Chondrocyte (in vitro differentiated cells): ENCODE results near the gene UBQLN3. TPM values are rescaled to one million over a fixed set of nuclear protein-coding genes. Genes with fewer than 3 reads are reported as not detected.

Experiments
- DNase-seq: peaks from one replicate; pipeline ENCODE4 v3.0.0; 2021; ENCODE audit warnings: mixed read lengths, low spot score
- H3K27ac Mint-ChIP-seq: one replicate; pipeline ENCODE4 v1.8.0; 2021; ENCODE audit warnings: mild to moderate bottlenecking, moderate library complexity, mixed read lengths; ENCODE audit not compliant: unreplicated experiment
- H3K27me3 Mint-ChIP-seq: 2 replicates; pipeline ENCODE4 v1.8.0; 2021; ENCODE audit warnings: low read depth, mixed read lengths
- H3K36me3 Mint-ChIP-seq: 2 replicates; pipeline ENCODE4 v1.8.0; 2021; ENCODE audit warnings: low read depth, mixed read lengths
- H3K4me1 Mint-ChIP-seq: 2 replicates; pipeline ENCODE4 v1.8.0; 2021; ENCODE audit warnings: low read depth, mild to moderate bottlenecking, mixed read lengths
- H3K4me3 Mint-ChIP-seq: one replicate; pipeline ENCODE4 v1.8.0; 2021; ENCODE audit warnings: mild to moderate bottlenecking, moderate library complexity, mixed read lengths; ENCODE audit not compliant: unreplicated experiment
- H3K9me3 Mint-ChIP-seq: 2 replicates; pipeline ENCODE4 v1.8.0; 2021; ENCODE audit warnings: low read depth, mixed read lengths
- total RNA-seq: library from RNA; stranded (reverse); gene quantifications from 3 replicates; pipeline ENCODE4 v1.2.1, GENCODE V29; 2021
- TF ChIP-seq, protein P1 (sequence below): fragments of 200-600 bp; sonication (generic); IDR thresholded peaks from 2 replicates; pipeline ENCODE4 v1.5.0; 2021; ENCODE audit warnings: antibody characterized with exemption, mild to moderate bottlenecking, moderate library complexity

UBQLN3 gene
- total RNA-seq, 1 donor from 2014 or later, result not detected

DNA sequence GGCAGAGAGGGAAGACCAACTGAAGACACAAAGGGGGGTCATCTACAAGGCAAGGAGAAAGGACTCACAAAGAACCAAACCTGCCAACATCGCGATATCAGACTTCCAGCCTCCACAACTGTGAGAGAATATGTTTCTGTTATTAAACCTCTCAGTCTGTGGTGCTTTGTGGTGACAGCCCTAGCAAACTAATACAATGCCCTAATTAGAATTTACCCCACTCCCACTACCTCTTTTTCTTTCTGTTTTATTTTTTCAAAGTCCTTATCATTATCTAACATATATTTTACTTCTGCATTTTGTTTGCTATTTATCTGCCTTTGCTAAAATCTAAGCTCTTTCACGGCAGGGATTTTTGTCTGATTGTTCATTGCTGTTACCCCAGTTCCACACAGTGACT is 23.8 kb downstream of the UBQLN3 start:
- no peak overlapping the region for H3K27ac Mint-ChIP-seq
- H3K36me3 Mint-ChIP-seq, result no peaks in the 10 kb centered on the region
- peaks cover 16% of the 10 kb centered on the region for H3K27me3 Mint-ChIP-seq
- TF ChIP-seq, protein P1, sequence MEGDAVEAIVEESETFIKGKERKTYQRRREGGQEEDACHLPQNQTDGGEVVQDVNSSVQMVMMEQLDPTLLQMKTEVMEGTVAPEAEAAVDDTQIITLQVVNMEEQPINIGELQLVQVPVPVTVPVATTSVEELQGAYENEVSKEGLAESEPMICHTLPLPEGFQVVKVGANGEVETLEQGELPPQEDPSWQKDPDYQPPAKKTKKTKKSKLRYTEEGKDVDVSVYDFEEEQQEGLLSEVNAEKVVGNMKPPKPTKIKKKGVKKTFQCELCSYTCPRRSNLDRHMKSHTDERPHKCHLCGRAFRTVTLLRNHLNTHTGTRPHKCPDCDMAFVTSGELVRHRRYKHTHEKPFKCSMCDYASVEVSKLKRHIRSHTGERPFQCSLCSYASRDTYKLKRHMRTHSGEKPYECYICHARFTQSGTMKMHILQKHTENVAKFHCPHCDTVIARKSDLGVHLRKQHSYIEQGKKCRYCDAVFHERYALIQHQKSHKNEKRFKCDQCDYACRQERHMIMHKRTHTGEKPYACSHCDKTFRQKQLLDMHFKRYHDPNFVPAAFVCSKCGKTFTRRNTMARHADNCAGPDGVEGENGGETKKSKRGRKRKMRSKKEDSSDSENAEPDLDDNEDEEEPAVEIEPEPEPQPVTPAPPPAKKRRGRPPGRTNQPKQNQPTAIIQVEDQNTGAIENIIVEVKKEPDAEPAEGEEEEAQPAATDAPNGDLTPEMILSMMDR, result no peak
- no peak overlapping the region for H3K4me3 Mint-ChIP-seq
- H3K4me1 Mint-ChIP-seq, result no peaks in the 10 kb centered on the region
- no peaks in the 10 kb centered on the region for H3K9me3 Mint-ChIP-seq
- no peak for DNase-seq

GRCh38 chr11:5476186-5476819 is 33.5 kb downstream of the UBQLN3 start:
- no peak for DNase-seq
- peaks cover 28% of the 10 kb centered on the region for H3K27me3 Mint-ChIP-seq
- no peaks in the 10 kb centered on the region for H3K36me3 Mint-ChIP-seq
- H3K27ac Mint-ChIP-seq, result no peak overlapping the region
- H3K4me3 Mint-ChIP-seq, result no peak overlapping the region
- H3K4me1 Mint-ChIP-seq, result no peaks in the 10 kb centered on the region
- no peaks in the 10 kb centered on the region for H3K9me3 Mint-ChIP-seq
- TF ChIP-seq, protein P1, result peak; percentile 94

DNA sequence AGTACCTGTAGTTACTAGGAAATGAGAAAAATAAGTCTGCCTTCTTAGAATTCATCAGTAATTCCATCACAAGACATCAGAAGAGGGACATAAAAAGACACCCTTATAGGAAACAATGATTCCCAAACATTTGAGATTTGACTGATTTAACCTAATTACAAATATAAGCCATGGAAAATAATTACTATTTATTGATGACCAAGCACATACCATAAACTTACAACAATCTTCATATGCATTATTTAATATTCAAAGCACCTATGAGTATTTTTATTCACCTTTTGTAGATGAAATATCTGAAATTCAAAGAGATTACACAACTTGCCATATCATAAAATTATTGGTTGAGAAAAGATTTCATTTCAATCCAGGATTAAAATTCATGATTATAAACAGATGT is 35.8 kb downstream of the UBQLN3 start:
- Mint-ChIP-seq H3K4me3 (no peak overlapping the region), H3K27me3 (peaks cover 34% of the 10 kb centered on the region), H3K27ac (no peak overlapping the region), H3K4me1 (no peaks in the 10 kb centered on the region), H3K36me3 (no peaks in the 10 kb centered on the region), H3K9me3 (no peaks in the 10 kb centered on the region)
- TF ChIP-seq, protein P1, result no peak
- DNase-seq, result no peak

GRCh38 chr11:5467527-5467926 is 42.2 kb downstream of the UBQLN3 start:
- no peaks in the 10 kb centered on the region for H3K36me3 Mint-ChIP-seq
- H3K4me1 Mint-ChIP-seq, result no peaks in the 10 kb centered on the region
- peaks cover 18% of the 10 kb centered on the region for H3K27me3 Mint-ChIP-seq
- no peak for DNase-seq
- H3K4me3 Mint-ChIP-seq, result no peak overlapping the region
- no peaks in the 10 kb centered on the region for H3K9me3 Mint-ChIP-seq
- TF ChIP-seq, protein P1, result no peak
- no peak overlapping the region for H3K27ac Mint-ChIP-seq

GRCh38 chr11:5460983-5461621 is 48.7 kb downstream of the UBQLN3 start:
- DNase-seq, result no peak
- no peak overlapping the region for H3K4me3 Mint-ChIP-seq
- TF ChIP-seq, protein P1, result no peak
- H3K9me3 Mint-ChIP-seq, result peaks cover 8% of the 10 kb centered on the region
- no peaks in the 10 kb centered on the region for H3K4me1 Mint-ChIP-seq
- no peak overlapping the region for H3K27ac Mint-ChIP-seq
- H3K36me3 Mint-ChIP-seq, result no peaks in the 10 kb centered on the region
- peaks cover 10% of the 10 kb centered on the region for H3K27me3 Mint-ChIP-seq

Other genes with a start within 250 kb of the UBQLN3 start
- not detected in 3 replicates for gene HBE1, start 240.0 kb downstream of the UBQLN3 start, total RNA-seq
- gene OR51B4, start 208.0 kb downstream of the UBQLN3 start, total RNA-seq, result not detected in 3 replicates
- not detected in 3 replicates for gene OR51B2, start 185.7 kb downstream of the UBQLN3 start, total RNA-seq
- 0.20 TPM in 1 of 3 replicates, not detected in the others for gene OR51B5, start 166.4 kb downstream of the UBQLN3 start, total RNA-seq
- gene OR51B6, start 158.4 kb downstream of the UBQLN3 start, total RNA-seq, result not detected in 3 replicates
- not detected in 3 replicates for gene OR51M1, start 126.1 kb downstream of the UBQLN3 start, total RNA-seq
- not detected in 3 replicates for gene OR51Q1, start 87.8 kb downstream of the UBQLN3 start, total RNA-seq
- 0.46 TPM in 1 of 3 replicates, not detected in the others for gene OR51I1, start 68.4 kb downstream of the UBQLN3 start, total RNA-seq
- gene OR51I2, start 60.6 kb downstream of the UBQLN3 start, total RNA-seq, result not detected in 3 replicates
- gene OR52D1, start 21.3 kb downstream of the UBQLN3 start, total RNA-seq, result not detected in 3 replicates
- 0.22 to 0.41 TPM (median 0.23 TPM) in 3 replicates for gene UBQLNL, start 6.7 kb upstream of the UBQLN3 start, total RNA-seq
- 0.39 TPM in 1 of 3 replicates, not detected in the others for gene OR52H1, start 38.6 kb upstream of the UBQLN3 start, total RNA-seq
- gene OR52B6, start 70.9 kb upstream of the UBQLN3 start, total RNA-seq, result not detected in 3 replicates
- gene TRIM6, start 86.7 kb upstream of the UBQLN3 start, total RNA-seq, result 1.5 to 2.3 TPM (median 2.1 TPM) in 3 replicates
- 1.6 to 4.0 TPM (median 2.1 TPM) in 3 replicates for gene TRIM34, start 115.0 kb upstream of the UBQLN3 start, total RNA-seq
- gene TRIM5, start 175.1 kb upstream of the UBQLN3 start, total RNA-seq, result 31.0 to 36.2 TPM (median 34.1 TPM) in 3 replicates
- 85.9 to 108 TPM (median 94.7 TPM) in 3 replicates for gene TRIM22, start 179.8 kb upstream of the UBQLN3 start, total RNA-seq
- not detected in 3 replicates for gene OR56B1, start 226.5 kb upstream of the UBQLN3 start, total RNA-seq
- not detected in 3 replicates for gene OR52N4, start 244.3 kb upstream of the UBQLN3 start, total RNA-seq